Vagina (tissue), 2 donors: Measurements from ENCODE around the gene PTPRG.

ENCODE experiments used
- POLR2A ChIP-seq, 2 donors: fragments of 450-650 bp; IDR thresholded peaks; one replicate each; pipeline ENCODE4 v1.6.1; 2017; ENCODE audit warnings: antibody characterized with exemption in 2 of 2, mild to moderate bottlenecking in 2 of 2, moderate library complexity in 2 of 2
- POLR2AphosphoS5 ChIP-seq, 2 donors: sonication (generic); formaldehyde crosslinking; IDR thresholded peaks; one replicate each; pipeline ENCODE4 v1.9.0; 2017; ENCODE audit warnings: antibody characterized with exemption in 2 of 2, mild to moderate bottlenecking in 2 of 2, low read depth in 1 of 2; ENCODE audit not compliant: insufficient read depth in 1 of 2
- TF ChIP-seq, protein P1 (sequence below), 3 experiments: fragments of 450-650 bp in 2 of 3; fragments of 200-600 bp in 1 of 3; sonication (generic) in 1 of 3; IDR thresholded peaks; one replicate each; pipeline ENCODE4 v1.5.1; 2017 to 2019; ENCODE audit warnings: antibody characterized with exemption in 3 of 3, mild to moderate bottlenecking in 2 of 3, moderate library complexity in 2 of 3

DNA sequence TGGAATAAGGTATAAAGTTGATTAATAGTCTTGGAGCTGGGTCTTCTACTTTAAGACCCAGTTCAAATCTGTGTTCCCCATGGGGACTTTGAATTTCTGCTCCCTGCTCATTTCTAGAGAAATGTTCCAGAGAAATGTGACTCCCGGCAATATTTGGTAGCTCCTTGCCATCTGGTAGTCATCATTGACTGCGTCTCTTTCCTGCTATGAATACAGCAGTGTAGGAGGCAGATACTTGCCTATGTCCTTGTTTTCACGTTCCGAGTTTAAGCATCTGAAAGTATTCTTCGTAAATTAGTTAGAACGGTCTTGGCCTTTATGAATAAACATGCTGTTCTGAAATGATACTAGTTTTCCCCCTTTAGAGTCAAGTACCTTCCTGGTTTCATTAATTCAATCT lies 352.9 kb downstream of the PTPRG start:
- TF ChIP-seq, protein P1, sequence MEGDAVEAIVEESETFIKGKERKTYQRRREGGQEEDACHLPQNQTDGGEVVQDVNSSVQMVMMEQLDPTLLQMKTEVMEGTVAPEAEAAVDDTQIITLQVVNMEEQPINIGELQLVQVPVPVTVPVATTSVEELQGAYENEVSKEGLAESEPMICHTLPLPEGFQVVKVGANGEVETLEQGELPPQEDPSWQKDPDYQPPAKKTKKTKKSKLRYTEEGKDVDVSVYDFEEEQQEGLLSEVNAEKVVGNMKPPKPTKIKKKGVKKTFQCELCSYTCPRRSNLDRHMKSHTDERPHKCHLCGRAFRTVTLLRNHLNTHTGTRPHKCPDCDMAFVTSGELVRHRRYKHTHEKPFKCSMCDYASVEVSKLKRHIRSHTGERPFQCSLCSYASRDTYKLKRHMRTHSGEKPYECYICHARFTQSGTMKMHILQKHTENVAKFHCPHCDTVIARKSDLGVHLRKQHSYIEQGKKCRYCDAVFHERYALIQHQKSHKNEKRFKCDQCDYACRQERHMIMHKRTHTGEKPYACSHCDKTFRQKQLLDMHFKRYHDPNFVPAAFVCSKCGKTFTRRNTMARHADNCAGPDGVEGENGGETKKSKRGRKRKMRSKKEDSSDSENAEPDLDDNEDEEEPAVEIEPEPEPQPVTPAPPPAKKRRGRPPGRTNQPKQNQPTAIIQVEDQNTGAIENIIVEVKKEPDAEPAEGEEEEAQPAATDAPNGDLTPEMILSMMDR (IDR thresholded peaks at IDR 0.05): no peak
- no peak for TF ChIP-seq POLR2A (IDR thresholded peaks at IDR 0.05)
- no peak for TF ChIP-seq POLR2AphosphoS5 (IDR thresholded peaks at IDR 0.05; ENCODE audit: insufficient read depth in 1 of 2, low read depth in 1 of 2)
